ENCODE data around the gene EVI2B. TPM values are rescaled to one million over a fixed set of nuclear protein-coding genes. Genes with fewer than 3 reads are reported as not detected.

Gene EVI2B
- total RNA-seq, 1 experiment from 2014 or later = 0.20 TPM

DNA sequence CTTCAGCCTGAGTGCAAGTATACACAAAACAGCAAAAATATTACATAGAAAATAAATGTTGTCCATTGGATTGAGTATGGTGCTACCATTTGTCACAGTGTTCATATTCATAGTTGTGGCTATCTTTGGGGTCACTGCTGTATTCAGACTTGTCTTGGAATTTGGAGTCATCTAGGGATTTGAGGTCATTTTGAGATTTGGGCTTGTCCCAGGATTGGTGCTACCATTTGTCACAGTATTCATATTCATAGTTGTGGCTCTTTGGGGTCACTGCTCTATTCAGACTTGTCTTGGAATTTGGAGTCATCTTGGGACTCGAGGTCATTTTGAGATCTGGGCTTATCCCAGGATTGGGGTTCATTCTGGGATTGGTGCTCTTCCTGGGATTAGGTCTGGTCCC, 41.6 kb downstream of the EVI2B start:
- Histone ChIP-seq H3K9me3 (ENCODE audit: control insufficient read depth in 1 of 2, insufficient read depth in 1 of 2, low read depth in 1 of 2, low read length in 2 of 2) (no peaks in the 10 kb centered on the region), H3K4me2 (ENCODE audit: low read length) (no peak overlapping the region), H3K79me2 (ENCODE audit: insufficient read depth, low read length) (no peaks in the 10 kb centered on the region), H3K36me3 (ENCODE audit: control insufficient read depth in 1 of 2, insufficient read depth in 2 of 2, low read length in 2 of 2) (no peaks in the 10 kb centered on the region), H3K27me3 (ENCODE audit: insufficient read depth, low read length) (no peaks in the 10 kb centered on the region), H3K4me1 (ENCODE audit: control insufficient read depth in 1 of 2, insufficient read depth in 2 of 2, low read length in 2 of 2) (peaks cover 16 to 18% of the 10 kb centered on the region in 2 experiments), H3K9me2 (ENCODE audit: insufficient read depth) (peaks cover 4% of the 10 kb centered on the region; the same call in 1 of the 2 replicates), H3K27ac (ENCODE audit: low read depth, low read length) (no peak overlapping the region), H3K9ac (ENCODE audit: low read length) (no peak overlapping the region), H3K4me3 (replicated peaks in 1 of 2; ENCODE audit: low read depth in 1 of 2, low read length in 2 of 2) (no peak overlapping the region), H4K20me1 (ENCODE audit: insufficient read depth) (no peaks in the 10 kb centered on the region), H2AFZ (ENCODE audit: low read depth, low read length, poor library complexity, severe bottlenecking) (no peak overlapping the region)
- CTCF ChIA-PET = no interaction called here
- ATAC-seq (no peak), DNase-seq (ENCODE audit: low read depth, low spot score) (no peak)
- RAD21 ChIA-PET (ENCODE audit: low non-redundant PET in 1 of 2, low total read pairs in 2 of 2, uncharacterized antibody in 2 of 2, unreplicated experiment in 2 of 2) = no interaction called here
- POLR2A ChIA-PET = no interaction called here
- BruUV-seq (replicated peaks) = no TSS peak
- intact Hi-C loops (cut with micrococcal nuclease) = no loop called here
- TF ChIP-seq EZH2 (IDR thresholded peaks at IDR 0.05) (no peak), YY1 (IDR thresholded peaks at IDR 0.05; ENCODE audit: extremely low read depth, insufficient replicate concordance, low read depth, low read length) (no peak), SIN3A (IDR thresholded peaks at IDR 0.05; ENCODE audit: low read depth) (no peak), ZNF274 (IDR thresholded peaks at IDR 0.05; ENCODE audit: low read depth, low read length) (no peak), ZFX (IDR thresholded peaks at IDR 0.05) (no peak), POLR2AphosphoS5 (IDR thresholded peaks at IDR 0.05; ENCODE audit: low read depth, low read length) (no peak), RAD21 (IDR thresholded peaks at IDR 0.05; ENCODE audit: low read depth) (no peak), CTCF (IDR thresholded peaks at IDR 0.05 in 2 of 3, conservative IDR thresholded peaks at IDR 0.05 in 1 of 3; ENCODE audit: borderline replicate concordance in 1 of 3, insufficient read depth in 1 of 3, low read depth in 2 of 3, low read length in 2 of 3) (no peak), CBX3 (IDR thresholded peaks at IDR 0.05; ENCODE audit: low read depth) (no peak), CEBPB (IDR thresholded peaks at IDR 0.05; ENCODE audit: low read depth) (no peak), REST (IDR thresholded peaks at IDR 0.05; ENCODE audit: low read depth) (no peak)
- TF ChIP-seq, protein P1, sequence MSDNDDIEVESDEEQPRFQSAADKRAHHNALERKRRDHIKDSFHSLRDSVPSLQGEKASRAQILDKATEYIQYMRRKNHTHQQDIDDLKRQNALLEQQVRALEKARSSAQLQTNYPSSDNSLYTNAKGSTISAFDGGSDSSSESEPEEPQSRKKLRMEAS (IDR thresholded peaks at IDR 0.05) = no peak
